Stimulated activated CD8-positive, alpha-beta memory T cell treated with anti-CD3 and anti-CD28 coated beads, Interleukin-4, amount 100 ng/mL, for 48 hours (primary cell): ENCODE data around the gene MEGF8.

Experiments
- DNase-seq: peaks from one replicate; pipeline ENCODE4 v3.0.0-alpha.2; 2020

MEGF8 gene

DNA sequence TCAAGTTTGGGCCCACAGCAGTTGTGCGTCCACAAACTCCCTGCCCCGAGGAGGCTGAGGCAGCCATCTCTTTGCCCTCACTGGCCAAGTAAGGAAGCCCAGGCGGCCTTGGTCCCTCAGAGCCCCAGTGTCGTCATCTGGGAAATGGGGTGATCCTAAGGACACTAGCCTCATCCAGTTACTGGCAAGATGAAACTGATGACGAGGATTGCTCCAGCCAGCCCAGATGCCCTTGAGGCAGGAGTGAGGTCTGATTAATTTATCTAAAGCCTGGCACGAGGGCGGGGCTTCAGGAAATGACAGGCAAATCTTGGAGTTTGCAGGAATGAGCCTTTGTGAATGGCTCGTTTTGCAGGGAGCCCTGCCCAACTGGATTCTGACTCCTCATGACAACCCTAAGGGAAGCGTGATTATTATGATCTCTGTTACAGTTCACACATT lies 96.2 kb downstream of the MEGF8 start:
- no peak for DNase-seq

DNA sequence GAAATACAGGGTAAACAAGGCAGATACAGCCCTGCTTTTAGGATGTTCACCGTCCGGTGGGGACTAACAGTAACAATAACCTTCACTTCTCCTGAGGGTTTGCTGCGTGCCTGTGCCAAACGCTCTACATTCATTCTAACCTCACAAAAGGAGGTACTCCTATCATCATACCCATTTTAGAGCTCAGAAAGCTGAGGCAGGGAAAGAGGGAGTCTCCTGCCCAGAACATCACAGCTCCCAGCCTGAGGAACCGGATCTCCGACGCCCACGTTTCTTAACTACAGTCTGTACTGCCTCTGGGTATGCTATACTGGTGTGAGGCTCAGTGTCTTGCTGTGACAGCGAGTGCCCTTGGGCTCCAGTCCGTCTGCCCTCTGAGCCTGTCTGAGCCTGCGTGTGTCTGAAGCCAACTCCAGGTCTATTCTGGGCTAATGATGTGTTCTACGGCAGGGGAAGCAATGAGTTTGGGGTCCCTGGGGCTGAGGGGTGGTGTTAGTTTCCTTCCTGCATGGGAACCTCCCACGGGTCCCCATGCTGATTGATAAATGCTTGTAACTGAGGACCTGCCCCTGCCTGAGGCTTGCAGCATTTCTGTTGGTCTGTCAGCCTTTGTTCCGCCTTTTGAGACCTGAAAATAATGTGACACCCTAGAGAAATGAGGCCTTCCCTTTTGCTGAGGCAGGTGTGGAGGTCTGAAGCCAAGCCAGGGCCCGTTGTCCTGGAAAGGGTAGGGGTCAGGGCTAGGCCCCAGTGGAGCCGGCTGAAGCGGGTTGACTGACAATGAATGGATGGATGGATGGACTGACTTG lies 96.9 kb downstream of the MEGF8 start:
- no peak for DNase-seq

DNA sequence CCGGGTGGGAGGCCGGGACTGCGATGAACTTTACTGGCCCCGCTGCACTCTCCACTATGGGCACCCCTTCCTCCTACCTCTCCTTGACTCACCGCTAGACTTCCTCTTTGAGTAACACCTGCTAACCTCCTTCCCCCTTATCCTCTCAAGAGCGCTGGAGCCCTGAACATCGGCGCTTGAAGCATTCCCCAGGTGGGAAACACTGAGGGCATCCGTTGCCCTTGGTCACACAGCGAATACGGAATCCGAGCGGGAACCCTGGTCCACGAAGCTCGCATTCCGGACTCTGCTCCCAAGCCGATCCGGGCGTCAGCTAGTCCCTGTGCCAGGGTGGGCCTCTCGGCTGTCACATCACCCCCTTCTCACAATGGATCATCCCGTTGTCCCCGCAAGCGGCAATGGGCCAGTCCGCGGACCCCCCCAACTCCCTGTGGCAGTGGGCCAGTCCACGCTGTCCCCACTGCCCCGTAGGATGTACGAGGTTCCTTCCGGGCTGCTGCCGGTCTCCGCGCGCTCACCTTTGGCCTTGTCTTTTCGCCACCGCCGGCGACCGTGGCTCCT lies 97.5 kb downstream of the MEGF8 start:
- DNase-seq: peak; percentile 70

DNA sequence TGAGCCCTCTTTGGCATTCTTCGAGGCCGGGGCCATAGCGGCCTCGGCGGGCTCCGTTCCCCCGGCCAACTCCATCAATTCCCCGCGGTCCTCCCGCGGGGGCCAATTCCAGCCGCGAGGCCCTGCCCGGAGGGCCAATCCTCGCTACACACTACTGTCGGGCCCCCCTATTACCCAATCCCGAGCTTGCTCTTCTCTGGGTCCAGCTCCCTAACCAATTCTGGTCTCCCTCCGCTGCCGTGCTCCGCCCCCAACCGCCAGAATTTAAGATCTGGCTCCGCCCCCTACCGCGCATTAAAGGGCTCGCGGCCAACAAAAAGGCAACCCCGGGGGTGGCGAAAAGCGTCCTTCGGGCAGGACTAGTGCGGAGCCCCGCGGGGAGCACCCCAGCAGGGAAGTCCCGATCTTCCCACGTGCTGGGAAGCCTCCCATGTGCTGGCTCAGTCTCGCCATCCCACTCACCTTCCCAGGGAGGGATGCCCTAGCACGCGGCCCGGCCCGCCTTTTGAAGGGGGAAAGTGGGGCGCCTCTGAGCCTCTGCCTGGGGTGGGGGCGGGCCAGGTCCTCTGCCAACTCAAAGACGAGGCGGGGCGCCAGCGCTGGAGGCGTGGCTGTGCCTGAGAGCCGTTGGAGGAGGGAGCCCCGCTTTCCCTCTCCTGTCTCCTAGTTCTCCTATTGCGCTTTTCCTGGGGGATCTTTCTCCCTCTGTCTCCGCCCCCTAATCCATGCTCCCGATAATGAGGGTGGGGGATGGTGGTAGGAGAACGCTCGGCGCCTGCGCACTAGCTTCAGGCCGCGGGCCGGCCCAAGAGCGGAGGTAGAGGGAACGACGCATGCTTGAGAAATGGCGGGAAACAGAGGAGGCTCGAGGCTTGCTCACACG lies 98.3 kb downstream of the MEGF8 start:
- DNase-seq: peak; percentile 95

DNA sequence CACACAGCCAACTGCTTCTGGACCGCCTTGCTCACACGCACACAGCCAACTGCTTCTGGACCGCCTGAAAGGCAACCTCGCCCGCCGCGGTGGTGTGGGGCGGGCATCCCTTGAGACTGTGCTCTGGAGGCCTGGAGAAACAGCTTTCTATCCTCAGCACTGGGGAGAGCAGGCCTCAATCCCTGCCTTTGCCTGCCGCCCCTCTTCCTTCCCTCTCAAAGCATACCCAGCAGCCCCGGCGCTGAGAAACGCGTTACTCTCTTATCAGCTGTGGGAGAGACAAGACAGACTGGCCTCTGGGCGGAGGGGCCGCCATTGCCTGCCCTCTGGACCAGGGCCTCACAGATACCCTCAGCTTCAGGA lies 98.9 kb downstream of the MEGF8 start:
- DNase-seq: no peak

DNA sequence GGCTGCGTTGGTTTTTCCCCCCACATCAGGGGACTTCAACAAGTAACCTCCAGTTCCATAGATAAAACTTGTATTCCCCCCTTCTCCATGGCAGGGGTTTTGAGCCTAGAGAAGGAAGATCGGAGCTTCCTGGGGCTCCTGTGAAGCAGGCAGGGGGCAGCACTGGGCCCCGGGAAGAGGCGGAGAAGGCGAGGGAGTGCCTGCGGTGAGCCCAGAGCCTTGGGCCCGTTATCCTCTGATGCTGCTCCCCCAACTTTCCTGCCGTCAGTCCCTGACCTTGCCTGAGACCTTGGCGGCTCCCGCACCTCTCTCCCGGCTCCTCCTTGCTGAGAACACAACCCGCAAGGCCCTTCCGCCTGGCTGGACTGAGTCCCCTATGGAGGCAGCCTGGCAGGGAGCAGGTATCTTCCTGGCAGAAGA lies 99.3 kb downstream of the MEGF8 start:
- no peak for DNase-seq

DNA sequence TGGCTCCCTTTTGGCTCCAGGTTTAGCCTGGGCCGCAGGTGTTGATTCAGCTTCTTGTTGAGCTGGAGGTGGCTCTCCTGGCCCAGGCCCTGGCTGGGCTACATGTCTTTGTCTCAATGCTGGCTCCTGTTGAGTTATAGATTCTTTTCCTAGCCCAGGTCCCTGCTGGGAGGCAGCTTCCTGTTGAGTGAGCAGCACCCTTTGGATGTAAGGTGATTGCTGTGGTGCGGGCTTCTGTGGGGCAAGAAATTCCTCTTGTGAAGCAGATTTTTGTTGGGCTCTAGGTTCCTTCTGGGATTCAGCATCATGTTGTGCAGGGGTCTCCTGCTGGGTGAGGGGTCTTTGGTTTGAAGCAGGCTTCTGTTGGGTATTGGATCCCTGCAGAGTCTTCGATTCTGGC lies 101.2 kb downstream of the MEGF8 start:
- DNase-seq: no peak

DNA sequence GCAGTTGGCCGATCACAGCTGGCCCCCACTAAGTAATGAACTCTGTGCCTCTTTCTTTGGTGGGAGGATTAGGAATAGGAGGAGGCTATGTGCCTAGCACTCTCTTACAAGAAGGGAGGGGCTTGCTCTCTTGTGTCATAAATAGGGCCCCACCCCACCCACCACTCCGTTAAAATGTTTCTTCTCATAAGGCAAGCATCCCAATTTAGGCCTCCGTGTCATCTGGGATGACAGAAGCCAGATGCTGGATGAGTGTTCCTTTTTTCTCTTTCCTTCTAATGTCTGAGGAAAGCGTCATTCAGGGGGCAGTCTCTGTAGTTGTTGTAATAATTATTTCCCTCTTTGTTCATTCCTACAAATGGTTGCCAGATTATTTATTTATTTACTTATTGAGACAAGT lies 101.9 kb downstream of the MEGF8 start, which contains the start of gene LIPE:
LIPE (minus strand) TSS at position 76 of the 400 bp plus-strand sequence. CDS start 239 bp downstream, outside the sequence.
- no peak for DNase-seq
